ENCODE data around the gene SDCCAG8.

- no peak for TF ChIP-seq POLR2A (IDR thresholded peaks at IDR 0.05; ENCODE audit: low read length)
- TF ChIP-seq GATA1 (IDR thresholded peaks at IDR 0.05; ENCODE audit: low read depth, low read length): no peak
Observed at GRCh38 chr1:243244432-243244841, 11.4 kb upstream of the SDCCAG8 start.

Measured in erythroblast (primary cell).